ENCODE data around the gene KRTAP12-2.
"Not testable (repeated sequence)": the region's sequence is repeated elsewhere in the genome, so short reads cannot be mapped to it uniquely, and the experiment has no call there.

The KRTAP12-2 gene

DNA sequence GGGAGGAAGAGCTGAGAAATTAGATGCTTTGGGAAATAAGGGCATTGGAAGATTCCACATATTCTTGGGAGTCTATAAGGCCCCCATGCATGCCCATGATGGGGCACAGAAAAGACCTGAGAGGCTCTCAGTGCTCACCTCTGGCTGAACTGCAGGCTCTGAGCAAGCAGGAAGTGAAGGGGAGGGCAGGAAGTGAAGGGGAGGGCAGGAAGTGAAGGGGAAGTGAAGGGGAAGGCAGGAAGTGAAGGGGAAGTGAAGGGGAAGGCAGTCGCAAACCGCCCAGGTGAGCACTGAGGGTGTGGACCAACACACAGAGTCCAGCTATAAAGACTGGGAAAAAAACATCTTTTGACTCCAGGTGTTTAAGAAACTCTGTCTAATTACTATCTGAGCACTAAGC is 36.3 kb downstream of the KRTAP12-2 start:
- Histone ChIP-seq H3K23ac (ENCODE audit: low read length) (no peak overlapping the region), H2BK5ac (ENCODE audit: low read length) (no peak overlapping the region), H3K4me2 (ENCODE audit: low read length) (no peak overlapping the region), H4K5ac (ENCODE audit: low read length) (no peak overlapping the region), H2BK15ac (replicated peaks; ENCODE audit: low read depth) (no peak overlapping the region), H3K4me1 (ENCODE audit: control insufficient read depth, low read depth, low read length) (no peaks in the 10 kb centered on the region), H3K9ac (ENCODE audit: low read length) (no peak overlapping the region), H2AK5ac (ENCODE audit: low read length) (no peak overlapping the region), H3K27ac (ENCODE audit: low read depth, low read length) (no peak overlapping the region), H3K18ac (ENCODE audit: low read length) (no peak overlapping the region), H3K4me3 (ENCODE audit: low read length) (no peak overlapping the region), H2BK120ac (ENCODE audit: low read depth, low read length) (no peak overlapping the region), H3K79me1 (ENCODE audit: low read length) (no peaks in the 10 kb centered on the region), H3K4ac (ENCODE audit: low read depth, low read length) (no peak overlapping the region), H3K27me3 (ENCODE audit: insufficient read depth, low read length, poor library complexity) (no peaks in the 10 kb centered on the region), H4K8ac (ENCODE audit: low read depth, low read length) (no peak overlapping the region), H3K79me2 (ENCODE audit: control insufficient read depth, insufficient read depth, low read length) (no peaks in the 10 kb centered on the region), H3K56ac (ENCODE audit: low read length) (no peak overlapping the region), H3K36me3 (ENCODE audit: control insufficient read depth, insufficient read depth, low read length) (no peaks in the 10 kb centered on the region)
- DNase-seq: no peak
- no CpG with 5 or more reads among the region's 2 CpGs for WGBS (ENCODE audit: extremely low coverage, insufficient coverage, low lambda C conversion rate)

DNA sequence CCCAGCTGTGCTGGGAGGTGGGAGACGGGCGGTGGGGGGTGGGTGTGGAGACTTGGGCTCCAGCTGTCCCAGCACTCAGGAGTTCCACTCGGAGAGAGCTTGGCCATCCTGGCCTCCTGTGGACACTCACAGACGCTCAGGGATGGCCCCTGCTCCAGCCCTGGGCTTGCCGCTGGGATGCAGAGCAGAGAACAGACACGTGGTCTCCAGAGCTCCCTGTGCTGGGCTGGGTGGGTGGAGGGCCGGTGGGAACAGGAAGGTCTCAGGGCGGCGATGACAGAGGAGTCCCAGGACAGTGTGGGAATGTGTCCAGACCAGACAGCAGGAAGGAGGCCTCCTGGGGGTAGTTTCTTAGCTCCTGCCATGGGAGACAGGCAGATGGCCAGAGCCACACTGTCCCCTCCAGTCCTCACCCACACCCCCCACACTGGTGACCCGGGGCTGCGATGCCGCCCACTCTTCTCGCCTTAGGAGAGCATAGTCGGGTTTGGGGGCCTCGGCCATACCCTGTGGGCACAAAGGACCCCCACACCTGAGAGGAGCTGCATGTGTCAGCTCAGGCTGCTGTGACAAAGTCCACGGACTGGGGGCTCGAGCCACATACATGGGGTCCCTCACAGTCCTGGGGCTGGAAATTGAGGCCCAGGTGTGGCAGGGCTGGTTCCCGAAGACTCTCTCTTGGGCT is 37.9 kb downstream of the KRTAP12-2 start:
- no peak overlapping the region for H2BK5ac ChIP-seq (ENCODE audit: low read length)
- H3K79me2 ChIP-seq (ENCODE audit: control insufficient read depth, insufficient read depth, low read length): no peaks in the 10 kb centered on the region
- no peak overlapping the region for H3K27ac ChIP-seq (ENCODE audit: low read depth, low read length)
- H4K8ac ChIP-seq (ENCODE audit: low read depth, low read length): no peak overlapping the region
- DNase-seq: no peak
- H3K36me3 ChIP-seq (ENCODE audit: control insufficient read depth, insufficient read depth, low read length): no peaks in the 10 kb centered on the region
- H3K4me1 ChIP-seq (ENCODE audit: control insufficient read depth, low read depth, low read length): no peaks in the 10 kb centered on the region
- no peak overlapping the region for H3K4ac ChIP-seq (ENCODE audit: low read depth, low read length)
- H3K9ac ChIP-seq (ENCODE audit: low read length): no peak overlapping the region
- no peak overlapping the region for H2BK120ac ChIP-seq (ENCODE audit: low read depth, low read length)
- no peak overlapping the region for H3K56ac ChIP-seq (ENCODE audit: low read length)
- H3K4me2 ChIP-seq (ENCODE audit: low read length): no peak overlapping the region
- no peak overlapping the region for H2BK15ac ChIP-seq (replicated peaks; ENCODE audit: low read depth)
- H3K27me3 ChIP-seq (ENCODE audit: insufficient read depth, low read length, poor library complexity): no peaks in the 10 kb centered on the region
- no peak overlapping the region for H3K4me3 ChIP-seq (ENCODE audit: low read length)
- no peak overlapping the region for H2AK5ac ChIP-seq (ENCODE audit: low read length)
- no peak overlapping the region for H3K23ac ChIP-seq (ENCODE audit: low read length)
- WGBS (ENCODE audit: extremely low coverage, insufficient coverage, low lambda C conversion rate): no CpG with 5 or more reads among the region's 18 CpGs
- no peak overlapping the region for H4K5ac ChIP-seq (ENCODE audit: low read length)
- H3K18ac ChIP-seq (ENCODE audit: low read length): no peak overlapping the region
- no peaks in the 10 kb centered on the region for H3K79me1 ChIP-seq (ENCODE audit: low read length)

DNA sequence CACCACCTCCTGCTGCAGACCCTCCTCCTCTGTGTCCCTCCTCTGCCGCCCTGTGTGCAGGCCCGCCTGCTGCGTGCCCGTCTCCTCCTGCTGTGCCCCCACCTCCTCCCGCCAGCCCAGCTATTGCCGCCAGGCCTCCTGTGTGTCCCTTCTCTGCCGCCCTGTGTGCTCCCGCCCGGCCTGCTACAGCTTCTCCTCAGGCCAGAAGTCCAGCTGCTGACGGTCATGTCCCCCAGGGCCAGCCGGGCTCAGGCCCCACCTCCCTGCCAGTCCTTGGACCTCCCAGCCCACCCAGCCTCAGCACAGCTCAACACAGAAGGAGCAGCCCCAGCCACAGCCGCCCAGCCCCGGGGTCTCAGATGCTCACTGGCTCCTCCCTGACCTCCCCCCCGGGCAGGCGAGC is 38.9 kb downstream of the KRTAP12-2 start:
- H3K27me3 ChIP-seq (ENCODE audit: insufficient read depth, low read length, poor library complexity); H3K79me1 ChIP-seq (ENCODE audit: low read length); H3K56ac ChIP-seq (ENCODE audit: low read length); H3K4me2 ChIP-seq (ENCODE audit: low read length); DNase-seq; H2BK5ac ChIP-seq (ENCODE audit: low read length); H3K18ac ChIP-seq (ENCODE audit: low read length); H4K8ac ChIP-seq (ENCODE audit: low read depth, low read length); H3K27ac ChIP-seq (ENCODE audit: low read depth, low read length); H3K79me2 ChIP-seq (ENCODE audit: control insufficient read depth, insufficient read depth, low read length); H2BK120ac ChIP-seq (ENCODE audit: low read depth, low read length); H3K4me3 ChIP-seq (ENCODE audit: low read length); H4K5ac ChIP-seq (ENCODE audit: low read length); H2AK5ac ChIP-seq (ENCODE audit: low read length); H3K4ac ChIP-seq (ENCODE audit: low read depth, low read length); H3K4me1 ChIP-seq (ENCODE audit: control insufficient read depth, low read depth, low read length); H3K23ac ChIP-seq (ENCODE audit: low read length); H2BK15ac ChIP-seq (replicated peaks; ENCODE audit: low read depth); H3K36me3 ChIP-seq (ENCODE audit: control insufficient read depth, insufficient read depth, low read length); H3K9ac ChIP-seq (ENCODE audit: low read length): not testable (repeated sequence)
- no CpG with 5 or more reads among the region's 15 CpGs for WGBS (ENCODE audit: extremely low coverage, insufficient coverage, low lambda C conversion rate)

- not testable (repeated sequence) for DNase-seq; H4K8ac ChIP-seq (ENCODE audit: low read depth, low read length); H3K27me3 ChIP-seq (ENCODE audit: insufficient read depth, low read length, poor library complexity); H3K4me3 ChIP-seq (ENCODE audit: low read length); H3K9ac ChIP-seq (ENCODE audit: low read length); H3K4me1 ChIP-seq (ENCODE audit: control insufficient read depth, low read depth, low read length); H3K36me3 ChIP-seq (ENCODE audit: control insufficient read depth, insufficient read depth, low read length); H3K18ac ChIP-seq (ENCODE audit: low read length); H3K4ac ChIP-seq (ENCODE audit: low read depth, low read length); H3K23ac ChIP-seq (ENCODE audit: low read length); H3K56ac ChIP-seq (ENCODE audit: low read length); H2AK5ac ChIP-seq (ENCODE audit: low read length); H3K79me1 ChIP-seq (ENCODE audit: low read length); H3K4me2 ChIP-seq (ENCODE audit: low read length); H3K27ac ChIP-seq (ENCODE audit: low read depth, low read length); H4K5ac ChIP-seq (ENCODE audit: low read length); H3K79me2 ChIP-seq (ENCODE audit: control insufficient read depth, insufficient read depth, low read length); H2BK5ac ChIP-seq (ENCODE audit: low read length); H2BK120ac ChIP-seq (ENCODE audit: low read depth, low read length); H2BK15ac ChIP-seq (replicated peaks; ENCODE audit: low read depth)
- no CpG with 5 or more reads among the region's 20 CpGs for WGBS (ENCODE audit: extremely low coverage, insufficient coverage, low lambda C conversion rate)
Measured at GRCh38 chr21:44627181-44627822, 39.4 kb downstream of the KRTAP12-2 start.

GRCh38 chr21:44626673-44627143 is 40.0 kb downstream of the KRTAP12-2 start, which contains the start of gene KRTAP10-9:
KRTAP10-9 (plus strand) TSS chr21:44627093; CDS start chr21:44627172, 79 bp downstream.
- Histone ChIP-seq H3K27ac (ENCODE audit: low read depth, low read length) (no peak within 1 kb of the TSS), H3K79me1 (ENCODE audit: low read length) (no peaks in the 10 kb centered on the region), H3K9ac (ENCODE audit: low read length) (no peak within 1 kb of the TSS), H2BK15ac (replicated peaks; ENCODE audit: low read depth) (no peak within 1 kb of the TSS), H3K4ac (ENCODE audit: low read depth, low read length) (no peak within 1 kb of the TSS), H3K4me1 (ENCODE audit: control insufficient read depth, low read depth, low read length) (no peaks in the 10 kb centered on the region), H3K4me3 (ENCODE audit: low read length) (no peak within 1 kb of the TSS), H3K18ac (ENCODE audit: low read length) (no peak within 1 kb of the TSS), H2BK120ac (ENCODE audit: low read depth, low read length) (no peak within 1 kb of the TSS), H3K79me2 (ENCODE audit: control insufficient read depth, insufficient read depth, low read length) (no peaks in the 10 kb centered on the region), H4K5ac (ENCODE audit: low read length) (no peak within 1 kb of the TSS), H3K56ac (ENCODE audit: low read length) (no peak within 1 kb of the TSS), H4K8ac (ENCODE audit: low read depth, low read length) (no peak within 1 kb of the TSS), H2AK5ac (ENCODE audit: low read length) (no peak within 1 kb of the TSS), H3K23ac (ENCODE audit: low read length) (no peak within 1 kb of the TSS), H3K4me2 (ENCODE audit: low read length) (no peak within 1 kb of the TSS), H2BK5ac (ENCODE audit: low read length) (no peak within 1 kb of the TSS), H3K36me3 (ENCODE audit: control insufficient read depth, insufficient read depth, low read length) (no peaks in the 10 kb centered on the region), H3K27me3 (ENCODE audit: insufficient read depth, low read length, poor library complexity) (no peaks in the 10 kb centered on the region)
- no peak for DNase-seq
- WGBS (ENCODE audit: extremely low coverage, insufficient coverage, low lambda C conversion rate): no CpG with 5 or more reads among the region's 7 CpGs

Measured in mesendoderm (in vitro differentiated cells).